ENCODE data around the gene SNF8.
"Not testable (repeated sequence)": the region's sequence is repeated elsewhere in the genome, so short reads cannot be mapped to it uniquely, and the experiment has no call there.

Gene SNF8

DNA sequence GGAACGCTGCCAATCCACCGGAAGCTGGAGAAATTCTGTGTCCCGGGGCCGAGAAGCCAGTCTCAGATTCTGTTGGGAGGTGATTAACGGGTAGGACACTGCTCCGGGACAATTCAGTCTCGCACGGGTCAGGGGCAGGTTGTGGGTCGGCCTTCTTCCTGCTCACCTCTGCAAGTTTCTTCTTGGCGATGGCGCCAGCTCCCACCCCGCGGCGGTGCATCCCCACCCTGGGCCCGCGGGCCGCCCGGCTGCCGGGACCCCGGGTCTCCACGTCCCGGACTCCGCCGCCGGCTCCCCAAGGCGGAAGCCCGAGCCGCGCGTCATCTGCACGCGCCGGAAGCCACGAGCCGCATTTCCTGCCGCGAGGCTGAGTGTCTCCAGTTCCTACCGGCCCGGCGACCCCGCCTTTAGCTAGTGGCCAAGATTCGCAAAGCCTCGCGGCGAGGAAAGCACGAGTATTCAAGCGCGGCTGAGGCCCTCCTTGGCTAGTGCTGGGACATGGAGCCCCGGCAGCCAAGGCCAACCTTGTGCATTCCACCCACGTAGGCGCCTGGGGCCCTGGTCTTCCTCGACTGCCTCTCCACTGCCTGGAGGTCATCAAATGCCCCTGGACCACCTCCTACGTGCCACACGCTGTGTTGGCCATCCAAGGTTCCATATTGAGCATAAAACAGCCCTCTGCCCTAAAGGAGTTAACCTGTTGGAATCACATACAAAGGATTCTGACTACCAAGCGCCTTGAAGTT is at the start of gene SNF8:
SNF8 (minus strand) TSS at position 328 of the 746 bp plus-strand sequence; CDS start at position 220, 108 bp downstream.
- peak; percentile 93 for DNase-seq (ENCODE audit: low read depth)

DNA sequence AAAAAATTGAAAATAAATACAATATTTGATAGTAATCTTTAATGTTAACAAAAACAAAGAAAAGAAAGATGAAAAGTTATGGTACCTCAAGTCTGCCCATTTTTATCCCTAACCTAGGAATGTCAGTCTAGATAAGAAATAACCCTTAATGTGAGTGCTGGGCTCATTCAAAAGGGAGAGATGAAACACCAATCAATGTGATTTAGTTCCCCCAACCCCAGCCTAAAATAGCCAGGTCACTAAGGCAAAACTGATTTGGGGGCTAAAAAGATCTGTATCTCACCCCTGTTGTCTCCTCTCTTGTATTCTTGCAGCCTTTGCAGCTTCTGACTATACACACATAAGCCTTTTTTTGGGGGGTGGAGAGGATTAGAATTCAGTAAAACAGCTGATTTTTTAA is 49.3 kb upstream of the SNF8 start:
- no peak for DNase-seq (ENCODE audit: low read depth)

DNA sequence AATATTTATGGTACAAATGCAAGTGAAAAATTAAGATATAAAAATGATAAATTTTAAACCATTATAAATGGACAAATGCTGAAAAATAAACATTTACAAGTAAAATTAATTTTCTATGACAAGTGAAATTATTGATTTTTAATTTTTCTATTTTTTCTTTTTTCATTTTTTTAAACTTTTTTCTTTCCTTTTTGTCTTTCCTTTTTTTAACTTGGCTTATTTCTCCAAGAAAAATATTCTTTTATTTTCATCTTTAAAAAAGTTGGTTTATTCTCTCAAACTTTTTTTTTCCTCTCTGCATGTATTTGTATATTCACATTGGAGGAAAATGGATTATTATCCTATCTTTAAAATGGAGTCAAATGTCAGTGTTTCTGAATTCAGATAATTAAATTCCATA is 48.7 kb upstream of the SNF8 start:
- DNase-seq (ENCODE audit: low read depth) = no peak

GRCh38 chr17:48992444-48992843 is 47.8 kb upstream of the SNF8 start:
- no peak for DNase-seq (ENCODE audit: low read depth)

DNA sequence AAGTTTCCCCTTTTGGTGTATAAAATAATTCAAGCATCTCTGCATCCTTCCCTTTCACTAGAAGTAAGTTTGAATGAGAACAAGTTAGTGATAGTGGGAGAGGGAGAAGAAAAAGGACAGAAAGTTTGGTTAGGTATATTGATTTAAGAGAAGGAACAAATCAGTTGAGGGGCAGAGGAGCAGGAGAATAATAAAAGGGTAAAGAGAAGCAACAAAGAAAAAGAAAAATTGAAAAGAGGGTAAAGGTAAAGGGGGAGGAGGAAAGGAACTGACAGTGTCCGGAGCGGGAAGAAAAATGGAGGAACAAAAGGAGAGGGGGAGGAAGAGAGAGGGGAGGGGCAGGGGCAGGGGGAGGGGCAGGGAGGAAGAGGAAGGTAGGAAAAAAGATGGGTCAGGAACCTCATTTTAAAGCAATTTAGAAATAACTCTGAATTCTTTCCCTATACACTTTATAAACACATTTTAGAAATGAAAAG is 46.3 kb upstream of the SNF8 start:
- no peak for DNase-seq (ENCODE audit: low read depth)

DNA sequence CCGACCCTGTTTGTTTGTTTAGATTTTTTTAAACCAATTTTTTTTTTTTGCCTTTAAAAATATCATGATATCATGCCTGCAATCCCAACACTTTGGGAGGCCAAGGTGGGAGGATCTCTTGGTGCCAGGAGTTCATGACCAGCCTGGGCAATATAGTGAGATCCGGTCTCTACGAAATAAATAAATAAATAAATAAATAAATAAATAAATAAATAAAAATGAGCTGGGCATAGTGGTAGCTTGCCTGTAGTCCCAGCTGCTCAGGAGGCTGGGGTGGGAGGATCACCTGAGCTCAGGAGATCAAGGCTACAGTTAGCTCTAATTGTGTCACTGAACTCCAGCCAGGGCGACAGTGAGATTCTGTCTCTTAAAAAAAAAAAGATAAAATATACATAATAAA is 44.5 kb upstream of the SNF8 start:
- DNase-seq (ENCODE audit: low read depth) = no peak

GRCh38 chr17:48985436-48986245 is 41.0 kb upstream of the SNF8 start:
- no peak for DNase-seq (ENCODE audit: low read depth)

GRCh38 chr17:48981927-48982539 is 37.4 kb upstream of the SNF8 start:
- DNase-seq (ENCODE audit: low read depth) = no peak

GRCh38 chr17:48973806-48974205 is 29.2 kb upstream of the SNF8 start:
- DNase-seq (ENCODE audit: low read depth) = no peak

- no peak for DNase-seq (ENCODE audit: low read depth)
These were observed 28.1 kb upstream of the SNF8 start for GRCh38 chr17:48972749-48973097.

GRCh38 chr17:48970865-48971687 is 26.4 kb upstream of the SNF8 start:
- DNase-seq (ENCODE audit: low read depth) = no peak

DNA sequence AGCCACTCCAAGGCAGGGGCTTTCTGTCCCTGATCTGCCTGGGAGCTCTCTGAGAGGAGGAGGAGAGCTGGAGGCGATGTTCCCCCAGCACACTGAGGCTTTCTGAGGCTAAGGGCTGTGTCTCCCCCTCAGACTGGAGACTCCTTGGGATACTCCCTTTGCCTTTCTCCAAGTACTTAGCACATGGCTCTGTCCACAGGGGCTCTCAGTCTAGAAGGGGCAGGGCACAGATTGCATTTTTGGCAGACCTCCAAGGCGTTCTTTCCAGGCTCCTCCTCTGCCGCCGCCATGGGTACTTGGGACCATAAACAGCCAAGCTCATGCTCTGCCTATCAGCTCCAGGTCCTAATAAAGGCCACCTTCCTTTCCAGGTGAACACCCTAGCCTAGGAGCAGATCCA is 25.6 kb upstream of the SNF8 start:
- no peak for DNase-seq (ENCODE audit: low read depth)

- no peak for DNase-seq (ENCODE audit: low read depth)
These were observed 17.0 kb upstream of the SNF8 start for GRCh38 chr17:48961516-48962233.

DNA sequence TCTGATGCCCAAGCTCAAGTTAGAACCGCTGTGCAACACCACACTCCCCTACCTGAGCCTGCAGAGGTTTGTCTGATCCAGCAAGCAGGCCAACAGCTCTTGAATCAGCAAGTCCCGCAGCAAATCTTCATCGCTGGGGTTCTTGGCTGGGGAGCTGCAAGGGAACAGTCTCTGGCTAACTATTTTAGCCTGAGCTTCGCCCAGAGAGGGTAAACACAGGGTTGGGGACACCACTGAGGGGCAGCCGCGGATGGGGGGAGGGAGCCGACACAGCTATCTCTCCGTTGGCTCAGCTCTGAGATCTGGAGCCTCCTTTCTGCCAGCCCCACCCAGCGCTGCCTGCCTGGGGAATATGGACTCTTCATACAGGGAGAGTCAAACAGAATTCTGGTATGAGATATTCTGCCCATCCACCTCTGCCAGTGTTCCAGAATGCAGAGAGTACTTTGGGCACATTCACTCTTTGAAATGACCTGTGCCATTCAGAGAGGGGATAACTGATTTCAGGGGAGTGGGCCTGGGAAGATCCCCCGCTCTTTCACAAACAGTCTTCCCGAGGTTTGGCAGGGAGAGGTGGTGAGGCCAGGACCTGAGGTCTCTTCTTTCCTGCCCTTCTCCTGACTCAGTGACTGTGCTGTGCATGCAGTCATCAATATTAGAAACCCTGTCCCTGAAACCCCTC is 16.3 kb upstream of the SNF8 start:
- no peak for DNase-seq (ENCODE audit: low read depth)

- no peak for DNase-seq (ENCODE audit: low read depth)
These were observed 9.7 kb upstream of the SNF8 start for GRCh38 chr17:48954300-48954755.

DNA sequence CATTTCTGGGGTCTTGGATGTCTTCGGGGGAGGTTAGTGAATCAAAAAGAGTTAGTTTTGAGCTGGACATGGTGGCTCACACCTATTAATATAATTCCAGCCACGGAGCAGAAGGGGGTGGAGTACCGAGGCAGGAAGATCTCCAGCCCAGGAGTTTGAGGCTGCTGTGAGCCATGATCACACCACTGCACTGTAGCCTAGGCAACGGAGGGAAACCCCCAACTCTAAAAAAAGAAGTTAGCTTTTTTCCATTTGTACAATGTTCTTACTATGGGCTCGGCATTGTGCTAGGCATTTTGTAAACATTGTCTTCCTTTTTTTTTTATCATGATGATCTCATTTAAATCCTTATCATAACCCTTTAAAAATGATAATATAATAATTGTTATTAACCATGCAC is 8.3 kb upstream of the SNF8 start:
- no peak for DNase-seq (ENCODE audit: low read depth)

DNA sequence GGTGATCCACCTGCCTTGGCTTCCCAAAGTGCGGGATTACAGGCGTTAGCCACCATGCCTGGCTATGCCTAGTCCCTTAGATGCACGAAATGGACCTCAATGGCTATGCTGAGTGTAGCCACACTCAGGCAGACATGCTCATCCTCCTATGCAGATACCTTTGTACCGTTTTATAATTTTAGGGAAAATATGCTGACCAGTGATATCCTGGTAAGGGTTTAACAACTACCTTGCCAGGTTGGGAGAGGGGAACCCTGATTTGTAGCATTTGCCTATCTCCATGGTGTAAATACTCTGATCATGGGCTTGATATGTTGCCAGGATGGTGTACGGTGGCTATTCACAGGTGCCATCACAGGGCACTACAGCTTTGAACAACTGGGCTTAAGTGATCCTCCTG is 6.9 kb upstream of the SNF8 start:
- DNase-seq (ENCODE audit: low read depth) = no peak

DNA sequence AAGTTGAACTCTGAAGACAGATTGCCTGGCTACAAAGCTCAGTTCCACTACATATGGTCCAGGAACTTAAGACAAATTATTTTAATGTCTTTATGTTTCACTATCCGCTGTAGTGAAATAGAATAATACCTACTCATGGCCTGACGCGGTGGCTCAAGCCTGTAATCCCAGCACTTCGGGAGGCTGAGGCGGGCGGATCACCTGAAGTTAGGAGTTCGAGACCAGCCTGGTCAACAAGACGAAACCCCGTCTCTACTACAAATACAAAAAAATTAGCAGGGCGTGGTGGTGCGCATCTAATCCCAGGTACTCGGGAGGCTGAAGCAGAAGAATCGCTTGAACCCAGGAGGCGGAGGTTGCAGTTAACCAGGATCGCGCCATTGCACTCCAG is 614 bp upstream of the SNF8 start:
- not testable (repeated sequence) for DNase-seq (ENCODE audit: low read depth)

GRCh38 chr17:48933035-48933434 is 11.6 kb downstream of the SNF8 start:
- DNase-seq (ENCODE audit: low read depth) = no peak

DNA sequence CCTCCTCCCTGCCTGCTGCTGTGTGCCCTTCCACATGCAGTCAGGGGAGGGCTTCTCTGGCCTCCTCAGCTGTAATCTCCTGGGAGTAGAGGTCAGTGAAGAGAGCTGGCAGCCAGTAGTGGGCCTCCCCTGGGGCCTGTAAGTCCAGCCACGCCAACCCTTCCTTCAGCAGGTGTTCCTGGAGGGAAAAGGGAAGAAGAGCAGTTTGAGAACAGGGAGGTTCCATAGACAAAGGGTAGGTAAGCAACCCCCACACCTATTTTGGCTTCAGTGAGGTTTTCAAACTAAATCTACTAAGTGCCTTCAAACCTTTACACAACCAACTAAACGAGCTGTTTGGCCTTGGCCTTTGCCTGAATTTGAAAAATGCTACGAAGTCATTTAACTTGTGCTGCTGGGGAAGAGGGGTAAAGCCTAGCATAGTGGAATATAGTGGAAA is 14.2 kb downstream of the SNF8 start:
- DNase-seq (ENCODE audit: low read depth) = no peak

- DNase-seq (ENCODE audit: low read depth) = no peak
These were observed 14.9 kb downstream of the SNF8 start for GRCh38 chr17:48929812-48930165.
